GM18526 (cell line): Measurements from ENCODE around the gene AIFM1.

Source experiments
- POLR2A ChIP-seq: IDR thresholded peaks from 3 replicates; pipeline ENCODE4 v1.6.1; 2011; ENCODE audit not compliant: insufficient read length; ENCODE audit errors: extremely low read depth

Gene AIFM1

GRCh38 chrX:130111220-130112154, 54.2 kb downstream of the AIFM1 start:
- TF ChIP-seq POLR2A: no peak

GRCh38 chrX:130110379-130111219, 55.0 kb downstream of the AIFM1 start, which contains the start of gene ELF4:
Gene ELF4 (minus strand): TSS chrX:130110497. CDS start chrX:130081330, 29,167 bp downstream.
- TF ChIP-seq POLR2A: no peak

DNA sequence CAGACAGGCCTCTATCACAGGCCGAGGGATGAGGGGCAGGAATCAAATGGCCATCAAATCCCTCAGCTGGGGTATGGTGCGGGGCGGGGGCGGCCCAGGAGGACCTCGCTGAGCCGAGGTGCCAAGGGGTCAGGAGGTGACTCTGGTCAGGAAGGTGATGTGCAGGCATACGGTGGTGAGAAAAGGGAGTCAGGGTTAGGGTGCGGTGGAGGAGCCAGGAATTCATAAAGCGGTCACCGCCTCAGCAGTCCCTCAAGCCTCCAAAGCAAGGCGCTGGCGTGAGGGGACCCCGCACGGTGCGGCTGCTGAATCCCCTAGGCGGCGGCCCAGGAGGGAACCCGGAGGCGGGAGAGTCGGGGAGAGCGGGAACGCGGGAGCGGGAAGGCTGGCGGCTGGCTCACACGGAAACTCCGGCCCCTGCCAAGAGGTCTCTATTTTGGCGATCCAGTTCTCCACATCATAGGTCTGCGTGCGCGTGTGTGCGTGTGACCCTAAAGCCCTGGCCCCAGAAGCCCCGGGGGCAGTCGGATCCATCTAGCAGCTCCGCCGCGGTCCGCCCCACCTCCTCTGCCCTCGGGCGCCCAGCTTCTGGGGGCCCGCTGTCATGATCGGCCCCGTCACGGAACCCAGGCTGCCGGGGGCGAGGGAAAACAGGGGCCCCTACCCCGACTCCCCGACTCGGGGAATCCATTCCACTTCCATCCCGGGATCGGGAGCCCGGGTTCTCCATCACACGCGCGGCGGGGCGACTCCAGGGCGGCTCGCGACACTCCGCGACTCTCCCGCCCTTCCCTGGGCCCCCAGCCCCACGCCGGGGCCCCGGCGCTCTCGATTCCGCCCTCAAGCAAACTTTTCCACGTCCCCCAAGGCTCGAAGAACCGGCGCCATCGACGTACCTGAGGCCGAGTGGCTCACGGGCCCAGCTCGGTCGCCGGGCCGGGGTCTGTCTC, 55.9 kb downstream of the AIFM1 start:
- no peak for TF ChIP-seq POLR2A

GRCh38 chrX:130108647-130109428, 56.8 kb downstream of the AIFM1 start:
- TF ChIP-seq POLR2A: no peak

- no peak for TF ChIP-seq POLR2A
Measured at GRCh38 chrX:130106071-130106470, 59.6 kb downstream of the AIFM1 start.

DNA sequence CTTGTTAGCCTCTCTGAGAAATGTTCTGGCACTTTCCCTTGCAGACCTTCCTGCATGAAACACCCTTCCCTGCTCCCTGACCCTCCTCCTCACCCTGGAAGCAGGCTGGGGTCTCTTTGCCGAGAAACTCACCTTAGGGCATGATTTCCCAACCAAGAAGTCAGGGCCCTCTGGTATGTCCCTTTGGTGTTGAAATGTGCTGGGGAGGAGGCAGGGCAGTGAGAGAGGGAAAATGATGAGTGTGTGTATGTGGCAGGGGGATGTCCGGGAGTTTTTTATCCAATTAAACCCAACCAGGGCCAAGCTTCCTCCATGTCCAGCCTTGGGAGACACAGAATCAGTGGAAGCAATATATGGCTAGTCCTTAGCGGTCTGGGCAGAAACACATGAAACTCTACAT, 60.4 kb downstream of the AIFM1 start:
- no peak for TF ChIP-seq POLR2A

GRCh38 chrX:130103605-130104004, 62.0 kb downstream of the AIFM1 start:
- no peak for TF ChIP-seq POLR2A

DNA sequence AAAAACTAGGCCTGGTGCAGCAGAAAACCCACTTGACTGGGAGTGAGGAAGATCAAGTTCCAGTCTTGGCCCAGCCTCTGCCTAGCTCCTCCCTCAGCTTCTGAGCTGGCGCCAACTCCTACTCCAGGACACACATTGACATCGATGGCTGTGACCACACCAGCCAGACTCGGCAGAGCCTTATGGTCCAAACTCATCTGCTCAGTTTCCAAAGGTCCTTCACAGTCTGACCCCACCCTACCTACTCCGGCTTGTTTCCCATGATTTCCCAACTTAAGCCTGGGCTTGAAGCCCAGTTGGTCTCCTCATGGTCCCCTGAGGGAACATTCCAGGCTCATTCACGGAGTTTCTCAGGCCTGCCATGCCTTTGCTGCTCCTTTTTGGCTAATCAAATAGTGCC, 65.5 kb downstream of the AIFM1 start:
- no peak for TF ChIP-seq POLR2A

- no peak for TF ChIP-seq POLR2A
Measured at GRCh38 chrX:130098210-130098552, 67.5 kb downstream of the AIFM1 start.

GRCh38 chrX:130097507-130098209, 68.0 kb downstream of the AIFM1 start:
- TF ChIP-seq POLR2A: no peak

GRCh38 chrX:130095249-130096030, 70.2 kb downstream of the AIFM1 start:
- no peak for TF ChIP-seq POLR2A

- TF ChIP-seq POLR2A: no peak
Measured at GRCh38 chrX:130094696-130095095, 70.9 kb downstream of the AIFM1 start.

GRCh38 chrX:130093271-130093670, 72.4 kb downstream of the AIFM1 start:
- no peak for TF ChIP-seq POLR2A

GRCh38 chrX:130091980-130092522, 73.6 kb downstream of the AIFM1 start:
- TF ChIP-seq POLR2A: peak; percentile 51
